Progenitor cell of endocrine pancreas (in vitro differentiated cells): ENCODE measurements around the gene MRPL34. TPM values are rescaled to one million over a fixed set of nuclear protein-coding genes. Genes with fewer than 3 reads are reported as not detected.
A peak's percentile ranks its signal among the peaks of the same experiment; 100 is the strongest.

ENCODE experiments used
- DNase-seq: peaks from one replicate; pipeline ENCODE4 v3.0.0; 2021; ENCODE audit warnings: low spot score; ENCODE audit not compliant: unreplicated experiment
- H3K27ac Mint-ChIP-seq: 2 replicates; pipeline ENCODE4 v1.8.0; 2021; ENCODE audit warnings: mild to moderate bottlenecking, moderate library complexity, mixed read lengths
- H3K27me3 Mint-ChIP-seq: 2 replicates; pipeline ENCODE4 v1.8.0; 2021; ENCODE audit warnings: mixed read lengths
- H3K36me3 Mint-ChIP-seq: 2 replicates; pipeline ENCODE4 v1.8.0; 2022; ENCODE audit warnings: mixed read lengths; ENCODE audit not compliant: insufficient read depth
- H3K4me1 Mint-ChIP-seq: 2 replicates; pipeline ENCODE4 v1.8.0; 2021; ENCODE audit warnings: low read depth, mixed read lengths
- H3K4me3 Mint-ChIP-seq: 2 replicates; pipeline ENCODE4 v1.8.0; 2021; ENCODE audit warnings: low read depth, mild to moderate bottlenecking, moderate library complexity, mixed read lengths
- H3K9me3 Mint-ChIP-seq: 2 replicates; pipeline ENCODE4 v1.8.0; 2021; ENCODE audit warnings: low read depth, mixed read lengths
- total RNA-seq: library from RNA; stranded (reverse); gene quantifications from 2 replicates; pipeline ENCODE4 v1.2.1, GENCODE V29; 2021
- TF ChIP-seq, protein P1 (sequence below): fragments of 200-600 bp; sonication (generic); IDR thresholded peaks from one replicate; pipeline ENCODE4 v1.5.0; 2021; ENCODE audit warnings: antibody characterized with exemption, mild to moderate bottlenecking; ENCODE audit not compliant: unreplicated experiment

The MRPL34 gene
- total RNA-seq, 1 donor from 2014 or later: 54.4 TPM

DNA sequence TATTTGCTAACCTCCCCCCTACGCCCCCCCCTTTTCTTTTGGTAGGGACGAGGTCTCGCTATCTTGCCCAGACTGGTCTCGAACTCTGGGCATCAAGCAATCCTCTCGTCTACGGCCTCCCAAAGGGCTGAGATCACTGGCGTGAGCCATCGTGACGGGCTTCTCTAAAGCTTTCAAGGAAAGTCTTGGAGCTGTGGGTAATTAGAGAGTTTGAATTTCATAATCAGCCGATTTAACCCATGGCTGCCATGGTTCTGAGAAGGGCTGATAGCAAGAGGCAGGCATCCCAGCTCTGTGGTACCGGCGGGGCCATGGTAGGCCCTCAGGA lies 1.8 kb upstream of the MRPL34 start:
- H3K27me3 Mint-ChIP-seq: no peaks in the 10 kb centered on the region
- no peak overlapping the region for H3K27ac Mint-ChIP-seq
- no peak for DNase-seq
- peaks cover 15% of the 10 kb centered on the region for H3K4me1 Mint-ChIP-seq
- no peaks in the 10 kb centered on the region for H3K9me3 Mint-ChIP-seq
- peaks cover under 1% of the 10 kb centered on the region for H3K36me3 Mint-ChIP-seq
- peak overlapping the region; percentile 69 for H3K4me3 Mint-ChIP-seq
- TF ChIP-seq, protein P1, sequence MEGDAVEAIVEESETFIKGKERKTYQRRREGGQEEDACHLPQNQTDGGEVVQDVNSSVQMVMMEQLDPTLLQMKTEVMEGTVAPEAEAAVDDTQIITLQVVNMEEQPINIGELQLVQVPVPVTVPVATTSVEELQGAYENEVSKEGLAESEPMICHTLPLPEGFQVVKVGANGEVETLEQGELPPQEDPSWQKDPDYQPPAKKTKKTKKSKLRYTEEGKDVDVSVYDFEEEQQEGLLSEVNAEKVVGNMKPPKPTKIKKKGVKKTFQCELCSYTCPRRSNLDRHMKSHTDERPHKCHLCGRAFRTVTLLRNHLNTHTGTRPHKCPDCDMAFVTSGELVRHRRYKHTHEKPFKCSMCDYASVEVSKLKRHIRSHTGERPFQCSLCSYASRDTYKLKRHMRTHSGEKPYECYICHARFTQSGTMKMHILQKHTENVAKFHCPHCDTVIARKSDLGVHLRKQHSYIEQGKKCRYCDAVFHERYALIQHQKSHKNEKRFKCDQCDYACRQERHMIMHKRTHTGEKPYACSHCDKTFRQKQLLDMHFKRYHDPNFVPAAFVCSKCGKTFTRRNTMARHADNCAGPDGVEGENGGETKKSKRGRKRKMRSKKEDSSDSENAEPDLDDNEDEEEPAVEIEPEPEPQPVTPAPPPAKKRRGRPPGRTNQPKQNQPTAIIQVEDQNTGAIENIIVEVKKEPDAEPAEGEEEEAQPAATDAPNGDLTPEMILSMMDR: no peak

DNA sequence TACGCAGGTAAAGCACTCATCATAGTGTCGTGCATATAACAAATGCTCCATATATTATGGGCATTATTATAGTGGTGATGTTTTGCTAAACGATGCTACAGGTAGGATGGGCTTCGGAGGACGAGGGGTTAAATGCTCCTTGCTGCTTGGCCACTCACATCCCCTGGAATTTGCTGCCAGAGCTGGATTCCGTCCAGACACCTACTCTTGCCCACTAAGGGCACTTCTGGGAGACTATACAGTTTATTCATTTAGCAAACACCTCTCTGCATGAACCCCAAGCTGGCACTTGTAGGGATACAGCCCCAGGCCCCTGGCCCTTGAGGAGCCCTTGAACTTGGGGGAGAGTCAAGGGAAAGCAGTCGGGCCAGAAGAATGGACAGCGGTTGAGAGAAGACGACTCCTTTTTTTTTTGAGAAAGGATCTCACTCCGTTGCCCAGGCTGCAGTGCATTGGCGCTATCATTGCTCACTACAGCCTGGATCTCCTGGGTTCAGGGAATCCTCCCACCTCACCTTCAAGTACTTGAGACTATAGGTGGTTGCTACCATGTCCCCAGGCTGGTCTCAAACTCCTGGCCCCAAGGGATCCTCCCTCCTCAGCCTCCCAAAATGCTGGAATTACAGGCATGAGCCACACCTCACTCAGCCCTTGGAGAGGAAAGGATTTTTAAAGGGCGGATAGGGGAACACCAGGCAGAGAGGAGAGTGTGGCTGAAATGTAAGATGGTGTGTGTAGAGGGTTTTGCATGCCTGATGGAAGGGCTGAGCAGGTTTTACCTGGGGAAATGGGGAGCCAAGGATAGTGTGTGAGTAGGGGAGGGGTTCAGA lies 1.1 kb upstream of the MRPL34 start:
- Mint-ChIP-seq H3K4me1 (peaks cover 20% of the 10 kb centered on the region), H3K27me3 (no peaks in the 10 kb centered on the region)

GRCh38 chr19:17305216-17305516 lies 506 bp upstream of the MRPL34 start:
- peak overlapping the region; percentile 88 for H3K4me3 Mint-ChIP-seq
- no peak for DNase-seq
- no peaks in the 10 kb centered on the region for H3K36me3 Mint-ChIP-seq
- H3K4me1 Mint-ChIP-seq: peaks cover 22% of the 10 kb centered on the region
- peak overlapping the region; percentile 91 for H3K27ac Mint-ChIP-seq
- H3K27me3 Mint-ChIP-seq: no peaks in the 10 kb centered on the region
- H3K9me3 Mint-ChIP-seq: no peaks in the 10 kb centered on the region
- TF ChIP-seq, protein P1: no peak

More for the DNA sequence above, 1.1 kb upstream of the MRPL34 start:
- Mint-ChIP-seq H3K9me3 (no peaks in the 10 kb centered on the region), H3K27ac (peak overlapping the region; percentile 91), H3K4me3 (peak overlapping the region; percentile 11), H3K36me3 (no peaks in the 10 kb centered on the region)
- DNase-seq: no peak
- TF ChIP-seq, protein P1: no peak

GRCh38 chr19:17306285-17306714 lies 628 bp downstream of the MRPL34 start:
- H3K27me3 Mint-ChIP-seq: no peaks in the 10 kb centered on the region
- H3K27ac Mint-ChIP-seq: peak overlapping the region; percentile 91
- no peak for DNase-seq
- TF ChIP-seq, protein P1: no peak
- peak overlapping the region; percentile 88 for H3K4me3 Mint-ChIP-seq
- peaks cover 27% of the 10 kb centered on the region for H3K4me1 Mint-ChIP-seq
- H3K36me3 Mint-ChIP-seq: no peaks in the 10 kb centered on the region
- no peaks in the 10 kb centered on the region for H3K9me3 Mint-ChIP-seq

GRCh38 chr19:17307876-17308377 lies 2.3 kb downstream of the MRPL34 start:
- no peak for DNase-seq
- peaks cover 24% of the 10 kb centered on the region for H3K4me1 Mint-ChIP-seq
- H3K36me3 Mint-ChIP-seq: no peaks in the 10 kb centered on the region
- H3K27me3 Mint-ChIP-seq: no peaks in the 10 kb centered on the region
- H3K27ac Mint-ChIP-seq: peak overlapping the region; percentile 5
- no peaks in the 10 kb centered on the region for H3K9me3 Mint-ChIP-seq
- TF ChIP-seq, protein P1: no peak
- H3K4me3 Mint-ChIP-seq: peak overlapping the region; percentile 88
